ENCODE measurements around the gene ZNF35. TPM values are rescaled to one million over a fixed set of nuclear protein-coding genes. Genes with fewer than 3 reads are reported as not detected.

The ZNF35 gene
- total and polyA plus RNA-seq, 10 of the 15 experiments (the other 5 are each of a cell fraction or from before 2014, with no cell fraction given): 9.3 to 21.1 (median 13.4) TPM

- TF ChIP-seq, protein P1, sequence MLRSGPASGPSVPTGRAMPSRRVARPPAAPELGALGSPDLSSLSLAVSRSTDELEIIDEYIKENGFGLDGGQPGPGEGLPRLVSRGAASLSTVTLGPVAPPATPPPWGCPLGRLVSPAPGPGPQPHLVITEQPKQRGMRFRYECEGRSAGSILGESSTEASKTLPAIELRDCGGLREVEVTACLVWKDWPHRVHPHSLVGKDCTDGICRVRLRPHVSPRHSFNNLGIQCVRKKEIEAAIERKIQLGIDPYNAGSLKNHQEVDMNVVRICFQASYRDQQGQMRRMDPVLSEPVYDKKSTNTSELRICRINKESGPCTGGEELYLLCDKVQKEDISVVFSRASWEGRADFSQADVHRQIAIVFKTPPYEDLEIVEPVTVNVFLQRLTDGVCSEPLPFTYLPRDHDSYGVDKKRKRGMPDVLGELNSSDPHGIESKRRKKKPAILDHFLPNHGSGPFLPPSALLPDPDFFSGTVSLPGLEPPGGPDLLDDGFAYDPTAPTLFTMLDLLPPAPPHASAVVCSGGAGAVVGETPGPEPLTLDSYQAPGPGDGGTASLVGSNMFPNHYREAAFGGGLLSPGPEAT (IDR thresholded peaks at IDR 0.05; ENCODE audit: low read depth): peak; percentile 62; the same call in 1 of the 2 replicates
- TF ChIP-seq SMAD5 (IDR thresholded peaks at IDR 0.05; ENCODE audit: low read depth): peak; percentile 88; the same call in 1 of the 2 replicates
- no peak for TF ChIP-seq RBBP5 (conservative IDR thresholded peaks at IDR 0.05)
- TF ChIP-seq FOXM1 (IDR thresholded peaks at IDR 0.05; ENCODE audit: low read depth, low read length): no peak
- TF ChIP-seq GABPA (IDR thresholded peaks at IDR 0.05; ENCODE audit: low read depth): peak; percentile 97
- peak; percentile 72; the same call in 1 of the 2 replicates for TF ChIP-seq RB1 (IDR thresholded peaks at IDR 0.05; ENCODE audit: borderline replicate concordance)
- no peak for TF ChIP-seq SMC3 (IDR thresholded peaks at IDR 0.05; ENCODE audit: borderline replicate concordance, low read length)
- peak; percentile 73 for TF ChIP-seq LARP7 (IDR thresholded peaks at IDR 0.05)
- peak; percentile 82 for TF ChIP-seq NKRF (conservative IDR thresholded peaks at IDR 0.05)
- no peak for TF ChIP-seq CBX3 (IDR thresholded peaks at IDR 0.05; ENCODE audit: borderline replicate concordance, low read depth)
- no peak for TF ChIP-seq JUNB (IDR thresholded peaks at IDR 0.05)
- no peak for TF ChIP-seq CUX1 (IDR thresholded peaks at IDR 0.05; ENCODE audit: insufficient replicate concordance, low read depth, low read length)
- TF ChIP-seq, protein P2, sequence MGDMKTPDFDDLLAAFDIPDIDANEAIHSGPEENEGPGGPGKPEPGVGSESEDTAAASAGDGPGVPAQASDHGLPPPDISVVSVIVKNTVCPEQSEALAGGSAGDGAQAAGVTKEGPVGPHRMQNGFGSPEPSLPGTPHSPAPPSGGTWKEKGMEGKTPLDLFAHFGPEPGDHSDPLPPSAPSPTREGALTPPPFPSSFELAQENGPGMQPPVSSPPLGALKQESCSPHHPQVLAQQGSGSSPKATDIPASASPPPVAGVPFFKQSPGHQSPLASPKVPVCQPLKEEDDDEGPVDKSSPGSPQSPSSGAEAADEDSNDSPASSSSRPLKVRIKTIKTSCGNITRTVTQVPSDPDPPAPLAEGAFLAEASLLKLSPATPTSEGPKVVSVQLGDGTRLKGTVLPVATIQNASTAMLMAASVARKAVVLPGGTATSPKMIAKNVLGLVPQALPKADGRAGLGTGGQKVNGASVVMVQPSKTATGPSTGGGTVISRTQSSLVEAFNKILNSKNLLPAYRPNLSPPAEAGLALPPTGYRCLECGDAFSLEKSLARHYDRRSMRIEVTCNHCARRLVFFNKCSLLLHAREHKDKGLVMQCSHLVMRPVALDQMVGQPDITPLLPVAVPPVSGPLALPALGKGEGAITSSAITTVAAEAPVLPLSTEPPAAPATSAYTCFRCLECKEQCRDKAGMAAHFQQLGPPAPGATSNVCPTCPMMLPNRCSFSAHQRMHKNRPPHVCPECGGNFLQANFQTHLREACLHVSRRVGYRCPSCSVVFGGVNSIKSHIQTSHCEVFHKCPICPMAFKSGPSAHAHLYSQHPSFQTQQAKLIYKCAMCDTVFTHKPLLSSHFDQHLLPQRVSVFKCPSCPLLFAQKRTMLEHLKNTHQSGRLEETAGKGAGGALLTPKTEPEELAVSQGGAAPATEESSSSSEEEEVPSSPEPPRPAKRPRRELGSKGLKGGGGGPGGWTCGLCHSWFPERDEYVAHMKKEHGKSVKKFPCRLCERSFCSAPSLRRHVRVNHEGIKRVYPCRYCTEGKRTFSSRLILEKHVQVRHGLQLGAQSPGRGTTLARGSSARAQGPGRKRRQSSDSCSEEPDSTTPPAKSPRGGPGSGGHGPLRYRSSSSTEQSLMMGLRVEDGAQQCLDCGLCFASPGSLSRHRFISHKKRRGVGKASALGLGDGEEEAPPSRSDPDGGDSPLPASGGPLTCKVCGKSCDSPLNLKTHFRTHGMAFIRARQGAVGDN (IDR thresholded peaks at IDR 0.05): no peak
- TF ChIP-seq MYC (IDR thresholded peaks at IDR 0.05; ENCODE audit: insufficient read depth, insufficient read length, insufficient replicate concordance, low read length, severe bottlenecking): no peak
These were observed at the start of gene ZNF35 (continued) for GRCh38 chr3:44648564-44649229.
